ENCODE data around the gene IFNGR1. TPM values are rescaled to one million over a fixed set of nuclear protein-coding genes. Genes with fewer than 3 reads are reported as not detected.

The IFNGR1 gene
- total RNA-seq, 6 experiments from 2014 or later = 24.1 to 29.0 (median 26.1) TPM

- Mint-ChIP-seq H3K4me3 (no peak overlapping the region), H3K27me3 (ENCODE audit: insufficient read depth) (peaks cover 3% of the 10 kb centered on the region), H3K27ac (no peak overlapping the region), H3K9me3 (no peaks in the 10 kb centered on the region), H3K4me1 (ENCODE audit: low read depth) (peaks cover 28% of the 10 kb centered on the region), H3K36me3 (ENCODE audit: low read depth) (peaks cover 4% of the 10 kb centered on the region)
- no peak for DNase-seq
- TF ChIP-seq, protein P1, sequence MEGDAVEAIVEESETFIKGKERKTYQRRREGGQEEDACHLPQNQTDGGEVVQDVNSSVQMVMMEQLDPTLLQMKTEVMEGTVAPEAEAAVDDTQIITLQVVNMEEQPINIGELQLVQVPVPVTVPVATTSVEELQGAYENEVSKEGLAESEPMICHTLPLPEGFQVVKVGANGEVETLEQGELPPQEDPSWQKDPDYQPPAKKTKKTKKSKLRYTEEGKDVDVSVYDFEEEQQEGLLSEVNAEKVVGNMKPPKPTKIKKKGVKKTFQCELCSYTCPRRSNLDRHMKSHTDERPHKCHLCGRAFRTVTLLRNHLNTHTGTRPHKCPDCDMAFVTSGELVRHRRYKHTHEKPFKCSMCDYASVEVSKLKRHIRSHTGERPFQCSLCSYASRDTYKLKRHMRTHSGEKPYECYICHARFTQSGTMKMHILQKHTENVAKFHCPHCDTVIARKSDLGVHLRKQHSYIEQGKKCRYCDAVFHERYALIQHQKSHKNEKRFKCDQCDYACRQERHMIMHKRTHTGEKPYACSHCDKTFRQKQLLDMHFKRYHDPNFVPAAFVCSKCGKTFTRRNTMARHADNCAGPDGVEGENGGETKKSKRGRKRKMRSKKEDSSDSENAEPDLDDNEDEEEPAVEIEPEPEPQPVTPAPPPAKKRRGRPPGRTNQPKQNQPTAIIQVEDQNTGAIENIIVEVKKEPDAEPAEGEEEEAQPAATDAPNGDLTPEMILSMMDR (IDR thresholded peaks at IDR 0.05) = no peak
Measured at GRCh38 chr6:137222381-137222780, 3.2 kb upstream of the IFNGR1 start.

- peak overlapping the region; percentile 100 for H3K27ac Mint-ChIP-seq
- TF ChIP-seq, protein P1 (IDR thresholded peaks at IDR 0.05) = no peak
- H3K9me3 Mint-ChIP-seq = no peaks in the 10 kb centered on the region
- peaks cover 4% of the 10 kb centered on the region for H3K36me3 Mint-ChIP-seq (ENCODE audit: low read depth)
- peak overlapping the region; percentile 100 for H3K4me3 Mint-ChIP-seq
- H3K27me3 Mint-ChIP-seq (ENCODE audit: insufficient read depth) = peaks cover 2% of the 10 kb centered on the region; the same call in 1 of the 2 replicates
- no peak for DNase-seq
- H3K4me1 Mint-ChIP-seq (ENCODE audit: low read depth) = peaks cover 55% of the 10 kb centered on the region
Measured at GRCh38 chr6:137219664-137220252, 573 bp upstream of the IFNGR1 start.

GRCh38 chr6:137218473-137218916, 690 bp downstream of the IFNGR1 start:
- Mint-ChIP-seq H3K36me3 (ENCODE audit: low read depth) (peaks cover 4% of the 10 kb centered on the region), H3K9me3 (no peaks in the 10 kb centered on the region), H3K4me1 (ENCODE audit: low read depth) (peaks cover 58% of the 10 kb centered on the region), H3K27me3 (ENCODE audit: insufficient read depth) (peaks cover 2% of the 10 kb centered on the region; the same call in 1 of the 2 replicates), H3K4me3 (peak overlapping the region; percentile 100), H3K27ac (peak overlapping the region; percentile 100)
- TF ChIP-seq, protein P1 (IDR thresholded peaks at IDR 0.05) = no peak
- DNase-seq = peak; percentile 89

- no peaks in the 10 kb centered on the region for H3K9me3 Mint-ChIP-seq
- H3K27me3 Mint-ChIP-seq (ENCODE audit: insufficient read depth) = peaks cover 2% of the 10 kb centered on the region; the same call in 1 of the 2 replicates
- DNase-seq = peak; percentile 32
- peaks cover 4% of the 10 kb centered on the region for H3K36me3 Mint-ChIP-seq (ENCODE audit: low read depth)
- H3K27ac Mint-ChIP-seq = peak overlapping the region; percentile 100
- TF ChIP-seq, protein P1 (IDR thresholded peaks at IDR 0.05) = no peak
- H3K4me1 Mint-ChIP-seq (ENCODE audit: low read depth) = peaks cover 61% of the 10 kb centered on the region
- peak overlapping the region; percentile 100 for H3K4me3 Mint-ChIP-seq
Measured at GRCh38 chr6:137217801-137218472, 1.2 kb downstream of the IFNGR1 start.

GRCh38 chr6:137216875-137217553, 2.2 kb downstream of the IFNGR1 start:
- Mint-ChIP-seq H3K4me1 (ENCODE audit: low read depth) (peaks cover 61% of the 10 kb centered on the region), H3K9me3 (no peaks in the 10 kb centered on the region), H3K36me3 (ENCODE audit: low read depth) (peaks cover 8% of the 10 kb centered on the region), H3K4me3 (peak overlapping the region; percentile 100), H3K27me3 (ENCODE audit: insufficient read depth) (peaks cover 2% of the 10 kb centered on the region), H3K27ac (peak overlapping the region; percentile 20)
- DNase-seq = no peak
- TF ChIP-seq, protein P1 (IDR thresholded peaks at IDR 0.05) = no peak

Data from HFFc6 (cell line).